HG02884 (cell line): Measurements from ENCODE around the gene RNF187.
"Not testable (repeated sequence)": the region's sequence is repeated elsewhere in the genome, so short reads cannot be mapped to it uniquely, and the experiment has no call there.

ENCODE experiments used
- ATAC-seq: cut with Tn5 transposase; IDR thresholded peaks from one replicate; pipeline ENCODE4 v1.9.1; 2021; ENCODE audit warnings: mild to moderate bottlenecking, moderate library complexity; ENCODE audit not compliant: unreplicated experiment

RNF187 gene

GRCh38 chr1:228483789-228484188 lies 3.4 kb upstream of the RNF187 start:
- ATAC-seq: no peak

GRCh38 chr1:228486596-228487335 lies 416 bp upstream of the RNF187 start:
- peak; percentile 57 for ATAC-seq

- no peak for ATAC-seq
Measured at GRCh38 chr1:228488125-228488817, 1.1 kb downstream of the RNF187 start.

- ATAC-seq: no peak
Measured at GRCh38 chr1:228488818-228489674, 1.9 kb downstream of the RNF187 start.

GRCh38 chr1:228490120-228491078 lies 3.2 kb downstream of the RNF187 start:
- no peak for ATAC-seq

- no peak for ATAC-seq
Measured at GRCh38 chr1:228493141-228494043, 6.2 kb downstream of the RNF187 start.

GRCh38 chr1:228494044-228494353 lies 6.8 kb downstream of the RNF187 start:
- no peak for ATAC-seq

- no peak for ATAC-seq
Measured at GRCh38 chr1:228494391-228494790, 7.2 kb downstream of the RNF187 start.

- ATAC-seq: no peak
Measured at GRCh38 chr1:228494970-228495853, 8.0 kb downstream of the RNF187 start.

- ATAC-seq: no peak
Measured at GRCh38 chr1:228496084-228496483, 8.9 kb downstream of the RNF187 start.

GRCh38 chr1:228496494-228496893 lies 9.3 kb downstream of the RNF187 start:
- ATAC-seq: no peak

GRCh38 chr1:228497206-228497605 lies 10.0 kb downstream of the RNF187 start:
- no peak for ATAC-seq

GRCh38 chr1:228497817-228498216 lies 10.6 kb downstream of the RNF187 start:
- no peak for ATAC-seq

GRCh38 chr1:228500143-228500734 lies 13.1 kb downstream of the RNF187 start:
- ATAC-seq: no peak

- peak; percentile 96 for ATAC-seq
Measured at GRCh38 chr1:228500901-228501871, 14.0 kb downstream of the RNF187 start.

GRCh38 chr1:228502522-228502921 lies 15.3 kb downstream of the RNF187 start:
- ATAC-seq: no peak

GRCh38 chr1:228505944-228506343 lies 18.8 kb downstream of the RNF187 start:
- ATAC-seq: not testable (repeated sequence)
